Erythroblast (primary cell): ENCODE results near the gene ARHGEF1.

Experiments
- GATA1 ChIP-seq: IDR thresholded peaks from 2 replicates; pipeline ENCODE4 v1.6.1; 2011; ENCODE audit warnings: low read depth, mild to moderate bottlenecking, control low read depth, low read length, moderate library complexity
- POLR2A ChIP-seq: IDR thresholded peaks from 2 replicates; pipeline ENCODE4 v1.6.1; 2011; ENCODE audit warnings: mild to moderate bottlenecking, low read length

GRCh38 chr19:41898235-41898634 lies 15.3 kb downstream of the ARHGEF1 start:
- TF ChIP-seq POLR2A (no peak), GATA1 (no peak)
